ENCODE measurements around the gene CCDC88C.
A peak's percentile ranks its signal among the peaks of the same experiment; 100 is the strongest.

Gene CCDC88C

GRCh38 chr14:91396959-91397815, 20.4 kb downstream of the CCDC88C start:
- DNase-seq = peak; percentile 20

GRCh38 chr14:91396013-91396660, 21.5 kb downstream of the CCDC88C start:
- DNase-seq = peak; percentile 61

GRCh38 chr14:91395466-91395865, 22.2 kb downstream of the CCDC88C start:
- DNase-seq = no peak

- DNase-seq = peak; percentile 75
Measured at GRCh38 chr14:91394105-91395081, 23.2 kb downstream of the CCDC88C start.

- no peak for DNase-seq
Measured at GRCh38 chr14:91392623-91393303, 24.9 kb downstream of the CCDC88C start.

GRCh38 chr14:91390165-91390778, 27.3 kb downstream of the CCDC88C start:
- peak; percentile 69 for DNase-seq

GRCh38 chr14:91389150-91389549, 28.5 kb downstream of the CCDC88C start:
- DNase-seq = no peak

- DNase-seq = no peak
Measured at GRCh38 chr14:91388551-91388975, 29.1 kb downstream of the CCDC88C start.

- no peak for DNase-seq
Measured at GRCh38 chr14:91387951-91388381, 29.7 kb downstream of the CCDC88C start.

GRCh38 chr14:91387169-91387835, 30.3 kb downstream of the CCDC88C start:
- DNase-seq = no peak

GRCh38 chr14:91385697-91386096, 31.9 kb downstream of the CCDC88C start:
- no peak for DNase-seq

- DNase-seq = no peak
Measured at GRCh38 chr14:91385224-91385623, 32.4 kb downstream of the CCDC88C start.

- no peak for DNase-seq
Measured at GRCh38 chr14:91383439-91383838, 34.2 kb downstream of the CCDC88C start.

- DNase-seq = no peak
Measured at GRCh38 chr14:91381801-91382670, 35.6 kb downstream of the CCDC88C start.

GRCh38 chr14:91380610-91381371, 36.8 kb downstream of the CCDC88C start:
- DNase-seq = peak; percentile 99

- DNase-seq = no peak
Measured at GRCh38 chr14:91380123-91380522, 37.5 kb downstream of the CCDC88C start.

- no peak for DNase-seq
Measured at GRCh38 chr14:91379579-91379932, 38.1 kb downstream of the CCDC88C start.

GRCh38 chr14:91378930-91379578, 38.6 kb downstream of the CCDC88C start:
- no peak for DNase-seq
